ENCODE data around the gene GAS2L2. TPM values are rescaled to one million over a fixed set of nuclear protein-coding genes. Genes with fewer than 3 reads are reported as not detected.

GAS2L2 gene
- polyA plus RNA-seq, 1 donor (not counting 4 experiments of a cell fraction or from before 2014, with no cell fraction given), result 0.05 TPM

DNA sequence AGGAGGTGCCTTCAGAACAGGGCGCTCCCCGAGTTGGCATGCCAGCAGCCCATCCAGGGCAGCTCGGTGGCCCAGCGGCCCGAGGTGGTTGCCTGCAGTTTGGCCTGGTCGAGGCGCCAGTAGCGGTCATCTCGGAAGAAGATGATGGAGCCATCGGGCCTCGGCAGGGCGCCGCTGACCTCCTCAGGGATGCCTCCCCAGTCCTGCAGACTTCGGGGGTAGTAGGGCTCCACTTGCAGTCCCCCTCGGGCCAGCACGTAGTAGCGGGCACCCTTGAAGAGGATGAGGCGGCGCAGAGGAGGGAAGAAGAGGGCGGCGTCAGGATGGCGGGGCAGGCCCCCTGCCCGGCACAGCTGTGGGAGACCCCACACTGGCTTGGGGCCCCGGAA, 13.4 kb upstream of the GAS2L2 start:
- TF ChIP-seq EZH2 (IDR thresholded peaks at IDR 0.05; ENCODE audit: low read length), result no peak
- TF ChIP-seq CTCF (optimal IDR thresholded peaks at IDR 0.05 in 1 of 3, IDR thresholded peaks at IDR 0.05 in 1 of 3, conservative IDR thresholded peaks at IDR 0.05 in 1 of 3; ENCODE audit: extremely low read depth in 1 of 3, insufficient read depth in 2 of 3, low read length in 3 of 3), result no peak
- FAIRE-seq (no peak), DNase-seq (ENCODE audit: low read depth, low spot score) (no peak)
- H3K27ac ChIP-seq (ENCODE audit: control insufficient read depth, insufficient read depth, low read length), result no peak overlapping the region
- no peak overlapping the region for H3K4me3 ChIP-seq (ENCODE audit: control insufficient read depth in 2 of 3, extremely low read depth in 1 of 3, insufficient read depth in 2 of 3, low read depth in 1 of 3, low read length in 3 of 3)
- no peak overlapping the region for H2AFZ ChIP-seq (ENCODE audit: control insufficient read depth, low read length)
- peaks cover 6% of the 10 kb centered on the region for H3K4me1 ChIP-seq (ENCODE audit: control insufficient read depth, extremely low read depth, insufficient read depth, low read length)
- no peaks in the 10 kb centered on the region for H3K36me3 ChIP-seq (ENCODE audit: control insufficient read depth in 2 of 2, extremely low read depth in 1 of 2, insufficient read depth in 2 of 2, low read length in 2 of 2)
- H3K9me3 ChIP-seq (ENCODE audit: control insufficient read depth, low read depth, low read length), result no peaks in the 10 kb centered on the region
- H3K4me2 ChIP-seq (ENCODE audit: control insufficient read depth, extremely low read depth, insufficient read depth, low read depth, low read length), result no peak overlapping the region
- H4K20me1 ChIP-seq (ENCODE audit: control insufficient read depth, extremely low read depth, insufficient read depth, low read length), result no peaks in the 10 kb centered on the region
- H3K79me2 ChIP-seq (ENCODE audit: control insufficient read depth, insufficient read depth, low read length), result no peaks in the 10 kb centered on the region
- no peak overlapping the region for H3K9ac ChIP-seq (ENCODE audit: control insufficient read depth, extremely low read depth, insufficient read depth, low read length)
- H3K27me3 ChIP-seq (ENCODE audit: control insufficient read depth, extremely low read depth, insufficient read depth, low read length), result no peaks in the 10 kb centered on the region
- H3K9me1 ChIP-seq (ENCODE audit: control insufficient read depth, extremely low read depth, insufficient read depth, low read length), result no peaks in the 10 kb centered on the region
- dilution Hi-C loops (cut with MboI; ENCODE audit: extremely low pct_ligation_motif_present, low sequenced_read_pairs), result no loop called here

DNA sequence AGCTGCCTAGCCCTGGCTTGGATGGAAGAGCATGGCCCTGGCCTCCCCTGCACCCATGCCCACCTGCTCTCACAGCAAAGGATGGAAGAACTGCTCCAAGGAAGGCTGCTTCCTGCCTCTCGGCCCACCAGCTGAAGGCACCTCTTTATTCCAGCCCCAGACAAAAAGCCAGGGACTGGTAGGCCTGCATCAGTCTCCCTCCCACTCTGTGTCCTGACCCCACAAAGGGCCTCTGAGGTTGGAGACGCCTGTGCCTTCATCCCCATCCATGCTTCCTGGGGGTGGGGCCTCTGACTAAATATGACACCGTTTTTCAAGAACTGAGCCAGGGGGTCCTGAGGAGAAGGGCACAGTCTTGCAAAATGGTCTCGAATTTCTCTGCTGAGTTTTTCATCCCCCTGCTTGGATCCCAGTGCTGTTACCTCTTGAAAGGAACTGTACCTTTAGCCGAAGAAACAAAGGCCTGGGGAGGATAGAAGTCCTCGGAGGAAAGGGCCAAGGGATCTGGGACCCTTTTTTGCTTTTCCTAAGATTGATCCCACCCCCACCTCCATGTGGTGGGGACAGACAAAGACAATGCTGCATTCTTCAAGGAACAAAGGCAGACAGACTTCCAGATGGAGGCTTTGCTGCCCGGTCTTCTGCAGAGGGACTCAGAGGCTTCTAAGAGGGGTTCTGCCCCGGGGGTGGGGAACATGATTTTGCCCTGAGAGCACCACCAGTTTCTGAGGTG, 12.9 kb upstream of the GAS2L2 start:
- H3K4me3 ChIP-seq (ENCODE audit: control insufficient read depth in 2 of 3, extremely low read depth in 1 of 3, insufficient read depth in 2 of 3, low read depth in 1 of 3, low read length in 3 of 3), result no peak overlapping the region
- H3K27ac ChIP-seq (ENCODE audit: control insufficient read depth, insufficient read depth, low read length), result no peak overlapping the region
- peaks cover 6% of the 10 kb centered on the region for H3K4me1 ChIP-seq (ENCODE audit: control insufficient read depth, extremely low read depth, insufficient read depth, low read length)
- H3K27me3 ChIP-seq (ENCODE audit: control insufficient read depth, extremely low read depth, insufficient read depth, low read length), result no peaks in the 10 kb centered on the region
- FAIRE-seq (no peak), DNase-seq (ENCODE audit: low read depth, low spot score) (no peak)
- no peak overlapping the region for H3K9ac ChIP-seq (ENCODE audit: control insufficient read depth, extremely low read depth, insufficient read depth, low read length)
- no peak overlapping the region for H3K4me2 ChIP-seq (ENCODE audit: control insufficient read depth, extremely low read depth, insufficient read depth, low read depth, low read length)
- H3K9me1 ChIP-seq (ENCODE audit: control insufficient read depth, extremely low read depth, insufficient read depth, low read length), result no peaks in the 10 kb centered on the region
- dilution Hi-C loops (cut with MboI; ENCODE audit: extremely low pct_ligation_motif_present, low sequenced_read_pairs), result no loop called here
- H3K36me3 ChIP-seq (ENCODE audit: control insufficient read depth in 2 of 2, extremely low read depth in 1 of 2, insufficient read depth in 2 of 2, low read length in 2 of 2), result no peaks in the 10 kb centered on the region
- H2AFZ ChIP-seq (ENCODE audit: control insufficient read depth, low read length), result no peak overlapping the region
- no peaks in the 10 kb centered on the region for H4K20me1 ChIP-seq (ENCODE audit: control insufficient read depth, extremely low read depth, insufficient read depth, low read length)
- TF ChIP-seq EZH2 (IDR thresholded peaks at IDR 0.05; ENCODE audit: low read length), result no peak
- TF ChIP-seq CTCF (optimal IDR thresholded peaks at IDR 0.05 in 1 of 3, IDR thresholded peaks at IDR 0.05 in 1 of 3, conservative IDR thresholded peaks at IDR 0.05 in 1 of 3; ENCODE audit: extremely low read depth in 1 of 3, insufficient read depth in 2 of 3, low read length in 3 of 3), result no peak
- H3K9me3 ChIP-seq (ENCODE audit: control insufficient read depth, low read depth, low read length), result no peaks in the 10 kb centered on the region
- H3K79me2 ChIP-seq (ENCODE audit: control insufficient read depth, insufficient read depth, low read length), result no peaks in the 10 kb centered on the region

Data from keratinocyte (primary cell).